H9 (cell line): ENCODE measurements around the gene ERICH6B. TPM values are rescaled to one million over a fixed set of nuclear protein-coding genes. Genes with fewer than 3 reads are reported as not detected.

Experiments
- DNase-seq: peaks from one replicate; pipeline ENCODE4 v3.0.0-alpha.2; 2017
- H2AFZ ChIP-seq: one replicate; pipeline ENCODE4 v1.6.1; 2013; ENCODE audit warnings: mild to moderate bottlenecking, low read length, control low read depth, moderate library complexity
- H2AK5ac ChIP-seq: 2 replicates; pipeline ENCODE4 v1.6.1; 2013; ENCODE audit warnings: low read length, control low read depth, mixed read lengths; ENCODE audit not compliant: insufficient read length
- H2BK120ac ChIP-seq: one replicate; pipeline ENCODE4 v1.6.1; 2013; ENCODE audit warnings: low read depth, mild to moderate bottlenecking, low read length, control low read depth, inconsistent platforms; ENCODE audit not compliant: poor library complexity, severe bottlenecking
- H2BK12ac ChIP-seq: 2 replicates; pipeline ENCODE4 v1.6.1; 2013; ENCODE audit warnings: low read length, control low read depth, mixed read lengths, low read depth; ENCODE audit not compliant: insufficient read length
- H2BK15ac ChIP-seq: 2 replicates; pipeline ENCODE4 v1.6.1; 2013; ENCODE audit warnings: low read depth, low read length, control low read depth
- H2BK20ac ChIP-seq: one replicate; pipeline ENCODE4 v1.6.1; 2013; ENCODE audit warnings: low read depth, mild to moderate bottlenecking, low read length, control low read depth, inconsistent platforms; ENCODE audit not compliant: poor library complexity, severe bottlenecking
- H2BK5ac ChIP-seq: 2 replicates; pipeline ENCODE4 v1.6.1; 2013; ENCODE audit warnings: low read length, control low read depth, mixed read lengths; ENCODE audit not compliant: insufficient read length
- H3K14ac ChIP-seq: 2 replicates; pipeline ENCODE4 v1.6.1; 2013; ENCODE audit warnings: low read length, control low read depth; ENCODE audit not compliant: insufficient read depth
- H3K18ac ChIP-seq: 2 replicates; pipeline ENCODE4 v1.6.1; 2013; ENCODE audit warnings: low read depth, mild to moderate bottlenecking, mixed read lengths, low read length, control low read depth; ENCODE audit not compliant: insufficient read length
- H3K23ac ChIP-seq: 2 replicates; pipeline ENCODE4 v1.6.1; 2013; ENCODE audit warnings: low read length, control low read depth, mixed read lengths, low read depth; ENCODE audit not compliant: insufficient read length
- H3K23me2 ChIP-seq: 2 replicates; pipeline ENCODE4 v1.6.1; 2013; ENCODE audit warnings: low read depth, mild to moderate bottlenecking, mixed read lengths, low read length, control low read depth; ENCODE audit not compliant: insufficient read length, poor library complexity, severe bottlenecking
- H3K27ac ChIP-seq: 2 replicates; pipeline ENCODE4 v1.5.1; 2013; ENCODE audit warnings: low read length, control low read depth, mixed read lengths, low read depth; ENCODE audit not compliant: insufficient read length
- H3K27me3 ChIP-seq: 2 replicates; pipeline ENCODE4 v1.6.1; 2013; ENCODE audit warnings: low read length, control low read depth, inconsistent platforms; ENCODE audit not compliant: insufficient read depth
- H3K4ac ChIP-seq: 2 replicates; pipeline ENCODE4 v1.6.1; 2013; ENCODE audit warnings: low read depth, mild to moderate bottlenecking, control low read depth, inconsistent platforms, low read length, moderate library complexity
- H3K4me1 ChIP-seq: 2 replicates; pipeline ENCODE4 v1.6.1; 2013; ENCODE audit warnings: low read length, control low read depth, inconsistent platforms; ENCODE audit not compliant: insufficient read depth
- H3K4me2 ChIP-seq: 2 replicates; pipeline ENCODE4 v1.6.1; 2013; ENCODE audit warnings: low read length, control low read depth, mixed read lengths; ENCODE audit not compliant: insufficient read length, insufficient read depth
- H3K56ac ChIP-seq: 2 replicates; pipeline ENCODE4 v1.6.1; 2013; ENCODE audit warnings: low read depth, mild to moderate bottlenecking, mixed read lengths, low read length, control low read depth; ENCODE audit not compliant: insufficient read length
- H3K79me1 ChIP-seq: 2 replicates; pipeline ENCODE4 v1.6.1; 2013; ENCODE audit warnings: low read depth, mild to moderate bottlenecking, moderate library complexity, low read length, control low read depth, inconsistent platforms; ENCODE audit not compliant: insufficient read depth, poor library complexity, severe bottlenecking
- H3K79me2 ChIP-seq: 2 replicates; pipeline ENCODE4 v1.6.1; 2013; ENCODE audit warnings: low read length, control low read depth, inconsistent platforms; ENCODE audit not compliant: insufficient read depth
- H3K9ac ChIP-seq: 2 replicates; pipeline ENCODE4 v1.6.1; 2013; ENCODE audit warnings: low read length, control low read depth, mixed read lengths; ENCODE audit not compliant: insufficient read length; ENCODE audit errors: extremely low read depth
- H3K9me3 ChIP-seq: one replicate; pipeline ENCODE4 v1.6.1; 2013; ENCODE audit warnings: low read depth, low read length, inconsistent platforms; ENCODE audit not compliant: control insufficient read depth
- H3T11ph ChIP-seq: one replicate; pipeline ENCODE4 v1.6.1; 2013; ENCODE audit warnings: mild to moderate bottlenecking, low read length, control low read depth, inconsistent platforms
- H4K20me1 ChIP-seq: one replicate; pipeline ENCODE4 v1.6.1; 2013; ENCODE audit not compliant: control insufficient read depth, insufficient read length, insufficient read depth
- H4K5ac ChIP-seq: 2 replicates; pipeline ENCODE4 v1.6.1; 2013; ENCODE audit warnings: low read depth, mild to moderate bottlenecking, mixed read lengths, low read length, control low read depth; ENCODE audit not compliant: insufficient read length
- H4K8ac ChIP-seq: replicated peaks from 2 replicates; pipeline ENCODE4 v1.6.1; 2013; ENCODE audit warnings: low read length, control low read depth, mixed read lengths, low read depth; ENCODE audit not compliant: insufficient read length
- H4K91ac ChIP-seq: 2 replicates; pipeline ENCODE4 v1.6.1; 2013; ENCODE audit warnings: low read depth, mild to moderate bottlenecking, moderate library complexity, mixed read lengths, low read length, control low read depth; ENCODE audit not compliant: insufficient read length
- H3K27ac Mint-ChIP-seq, 3 experiments: 2 replicates in 2 of 3; 3 replicates in 1 of 3; pipeline ENCODE4 v1.8.0; 2020 to 2021; ENCODE audit warnings: mixed read lengths in 3 of 3, mild to moderate bottlenecking in 1 of 3, moderate library complexity in 1 of 3
- H3K27me3 Mint-ChIP-seq: 2 replicates; pipeline ENCODE4 v1.8.0; 2021; ENCODE audit warnings: low read depth, mild to moderate bottlenecking, moderate library complexity, mixed read lengths
- H3K36me3 Mint-ChIP-seq, 3 experiments: 2 replicates in 2 of 3; 3 replicates in 1 of 3; pipeline ENCODE4 v1.8.0; 2020 to 2021; ENCODE audit warnings: low read depth in 3 of 3, mixed read lengths in 3 of 3; ENCODE audit not compliant: insufficient read depth in 1 of 3
- H3K4me1 Mint-ChIP-seq, 2 experiments: 2 replicates each; pipeline ENCODE4 v1.8.0; 2020; ENCODE audit warnings: mixed read lengths in 2 of 2
- H3K4me3 Mint-ChIP-seq, 2 experiments: 2 replicates in 1 of 2; 3 replicates in 1 of 2; pipeline ENCODE4 v1.8.0; 2020 to 2021; ENCODE audit warnings: mild to moderate bottlenecking in 2 of 2, mixed read lengths in 2 of 2, moderate library complexity in 1 of 2
- H3K9me3 Mint-ChIP-seq, 2 experiments: 2 replicates in 1 of 2; 3 replicates in 1 of 2; pipeline ENCODE4 v1.8.0; 2020; ENCODE audit warnings: mild to moderate bottlenecking in 2 of 2, mixed read lengths in 2 of 2, moderate library complexity in 1 of 2
- WGBS: extraction: QIAGEN DNeasy Blood & Tissue Kit; methylation state at CpG from one replicate; pipeline ENCODE4 v1.1.7; 2013; ENCODE audit warnings: missing lambda C conversion rate, low lambda C conversion rate, mixed read lengths; ENCODE audit not compliant: insufficient read length; ENCODE audit errors: extremely low coverage; 5-methylcytosine and 5-hydroxymethylcytosine counted together
- total RNA-seq: library from RNA; stranded (reverse); gene quantifications from 2 replicates; pipeline ENCODE4 v1.2.1, GENCODE V29; 2021
- TF ChIP-seq, protein P1 (sequence below): fragments of 200-600 bp; sonication (generic); conservative IDR thresholded peaks from 3 replicates; pipeline ENCODE4 v1.8.0; 2021; ENCODE audit warnings: antibody characterized with exemption, mild to moderate bottlenecking

ERICH6B gene
- total RNA-seq, 1 experiment from 2014 or later = not detected

- no peak for DNase-seq
- Histone ChIP-seq H4K5ac (no peak overlapping the region), H4K91ac (no peak overlapping the region), H3K79me1 (no peaks in the 10 kb centered on the region), H2BK5ac (no peak overlapping the region), H3K23ac (no peak overlapping the region), H3K27ac (no peak overlapping the region), H2BK120ac (no peak overlapping the region), H2BK12ac (no peak overlapping the region), H4K20me1 (no peaks in the 10 kb centered on the region), H3K14ac (no peak overlapping the region), H3K18ac (no peak overlapping the region), H3K79me2 (no peaks in the 10 kb centered on the region), H3K9ac (no peak overlapping the region), H3K56ac (no peak overlapping the region), H3K4ac (no peak overlapping the region), H3K4me2 (no peak overlapping the region), H3K23me2 (no peaks in the 10 kb centered on the region), H4K8ac (no peak overlapping the region), H2BK15ac (no peak overlapping the region), H3T11ph (no peak overlapping the region), H2AFZ (no peak overlapping the region), H3K9me3 (no peaks in the 10 kb centered on the region), H3K4me1 (no peaks in the 10 kb centered on the region), H3K27me3 (no peaks in the 10 kb centered on the region), H2AK5ac (no peak overlapping the region), H2BK20ac (no peak overlapping the region)
- no peaks in the 10 kb centered on the region for H3K9me3 Mint-ChIP-seq
- no peak overlapping the region for H3K27ac Mint-ChIP-seq
- TF ChIP-seq, protein P1, sequence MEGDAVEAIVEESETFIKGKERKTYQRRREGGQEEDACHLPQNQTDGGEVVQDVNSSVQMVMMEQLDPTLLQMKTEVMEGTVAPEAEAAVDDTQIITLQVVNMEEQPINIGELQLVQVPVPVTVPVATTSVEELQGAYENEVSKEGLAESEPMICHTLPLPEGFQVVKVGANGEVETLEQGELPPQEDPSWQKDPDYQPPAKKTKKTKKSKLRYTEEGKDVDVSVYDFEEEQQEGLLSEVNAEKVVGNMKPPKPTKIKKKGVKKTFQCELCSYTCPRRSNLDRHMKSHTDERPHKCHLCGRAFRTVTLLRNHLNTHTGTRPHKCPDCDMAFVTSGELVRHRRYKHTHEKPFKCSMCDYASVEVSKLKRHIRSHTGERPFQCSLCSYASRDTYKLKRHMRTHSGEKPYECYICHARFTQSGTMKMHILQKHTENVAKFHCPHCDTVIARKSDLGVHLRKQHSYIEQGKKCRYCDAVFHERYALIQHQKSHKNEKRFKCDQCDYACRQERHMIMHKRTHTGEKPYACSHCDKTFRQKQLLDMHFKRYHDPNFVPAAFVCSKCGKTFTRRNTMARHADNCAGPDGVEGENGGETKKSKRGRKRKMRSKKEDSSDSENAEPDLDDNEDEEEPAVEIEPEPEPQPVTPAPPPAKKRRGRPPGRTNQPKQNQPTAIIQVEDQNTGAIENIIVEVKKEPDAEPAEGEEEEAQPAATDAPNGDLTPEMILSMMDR = no peak
- no peaks in the 10 kb centered on the region for H3K4me1 Mint-ChIP-seq
- peaks cover 13% of the 10 kb centered on the region for H3K27me3 Mint-ChIP-seq
- H3K36me3 Mint-ChIP-seq = no peaks in the 10 kb centered on the region
- no CpG with 5 or more reads among the region's 3 CpGs for WGBS
- no peak overlapping the region for H3K4me3 Mint-ChIP-seq
These were observed 20.8 kb downstream of the ERICH6B start for GRCh38 chr13:45594764-45595163.
